Body of pancreas (tissue), 4 donors: ENCODE measurements around the gene CHRNA10.

Experiments
- CTCF ChIP-seq, 7 experiments: fragments of 450-650 bp in 4 of 7; fragments of 200-600 bp in 3 of 7; sonication (generic) in 3 of 7; IDR thresholded peaks; one replicate each; pipeline ENCODE4 v1.5.1; 2016 to 2019; ENCODE audit warnings: antibody characterized with exemption in 7 of 7
- POLR2A ChIP-seq, 3 donors: fragments of 450-650 bp; IDR thresholded peaks; one replicate each; pipeline ENCODE4 v1.6.1; 2016; ENCODE audit warnings: antibody characterized with exemption in 3 of 3, mild to moderate bottlenecking in 2 of 3

- TF ChIP-seq CTCF (IDR thresholded peaks at IDR 0.05) (no peak), POLR2A (IDR thresholded peaks at IDR 0.05) (no peak)
These were observed 53.2 kb downstream of the CHRNA10 start for GRCh38 chr11:3617990-3618389.
